PC-3 (cell line): ENCODE data around the gene EFCAB9. TPM values are rescaled to one million over a fixed set of nuclear protein-coding genes. Genes with fewer than 3 reads are reported as not detected.

ENCODE experiments used
- ATAC-seq: fragments of 200-7000 bp; cut with Tn5 transposase; 2 replicates; pipeline ENCODE4 v1.9.1; 2020; ENCODE audit warnings: mild to moderate bottlenecking, moderate library complexity
- BruUV-seq: library from RNA; stranded (reverse); fragments of 400-500 nt; replicated peaks from 2 replicates; lab custom pipeline; 2021; lab: Mats Ljungman, UMichigan
- CTCF ChIA-PET: fragments of 300-600 bp; sonication (Branson Sonifier 250); formaldehyde crosslinking; loops from one replicate; lab custom pipeline; 2022; ENCODE audit warnings: antibody characterized with exemption; lab: Charles Lee
- POLR2A ChIA-PET: fragments of 300-600 bp; sonication (Branson Sonifier 250); formaldehyde crosslinking; loops from one replicate; lab custom pipeline; 2022; ENCODE audit warnings: antibody characterized with exemption; ENCODE audit not compliant: unreplicated experiment; lab: Charles Lee
- DNase-seq: peaks from one replicate; pipeline ENCODE4 v3.0.0-alpha.2; 2015
- H2AFZ ChIP-seq: fragments of 300-600 bp; sonication (generic); 2 replicates; pipeline ENCODE4 v1.6.0; 2016; ENCODE audit warnings: antibody characterized with exemption, low read length
- H3F3A ChIP-seq: fragments of 300-600 bp; sonication (generic); one replicate; pipeline ENCODE4 v1.6.0; 2017; ENCODE audit warnings: antibody characterized with exemption, low read length, control low read depth, mild to moderate bottlenecking; ENCODE audit not compliant: unreplicated experiment
- H3K27ac ChIP-seq: fragments of 300-600 bp; sonication (generic); 2 replicates; pipeline ENCODE4 v1.5.1; 2016; ENCODE audit warnings: mild to moderate bottlenecking, low read length
- H3K27me3 ChIP-seq: fragments of 300-600 bp; sonication (generic); 2 replicates; pipeline ENCODE4 v1.6.1; 2016; ENCODE audit warnings: low read length, mixed read lengths
- H3K36me3 ChIP-seq: fragments of 300-600 bp; sonication (generic); 2 replicates; pipeline ENCODE4 v1.6.1; 2016; ENCODE audit warnings: low read depth, mixed run types, low read length, mixed read lengths
- H3K4me1 ChIP-seq: fragments of 300-600 bp; sonication (generic); 2 replicates; pipeline ENCODE4 v1.5.1; 2016; ENCODE audit warnings: low read length; ENCODE audit not compliant: insufficient read depth
- H3K4me2 ChIP-seq: fragments of 300-600 bp; sonication (generic); 2 replicates; pipeline ENCODE4 v1.6.0; 2016; ENCODE audit warnings: low read length
- H3K4me3 ChIP-seq: fragments of 300-600 bp; sonication (generic); 2 replicates; pipeline ENCODE4 v1.5.1; 2016; ENCODE audit warnings: mild to moderate bottlenecking, low read length, mixed read lengths
- H3K79me2 ChIP-seq: fragments of 300-600 bp; sonication (generic); 2 replicates; pipeline ENCODE4 v1.6.1; 2017; ENCODE audit warnings: low read length, mixed read lengths
- H3K9ac ChIP-seq: fragments of 300-600 bp; sonication (generic); 2 replicates; pipeline ENCODE4 v1.6.0; 2016; ENCODE audit warnings: mild to moderate bottlenecking, low read length
- H3K9me2 ChIP-seq: fragments of 300-600 bp; sonication (generic); replicated peaks from 2 replicates; pipeline ENCODE4 v1.6.1; 2016; ENCODE audit warnings: mixed run types, low read length, mixed read lengths
- H3K9me3 ChIP-seq: fragments of 300-600 bp; sonication (generic); 2 replicates; pipeline ENCODE4 v1.6.1; 2016; ENCODE audit warnings: low read length, mixed read lengths
- H4K20me1 ChIP-seq: fragments of 300-600 bp; sonication (generic); 2 replicates; pipeline ENCODE4 v1.6.1; 2016; ENCODE audit warnings: low read length, mixed read lengths
- EZH2 ChIP-seq: fragments of 300-600 bp; sonication (generic); IDR thresholded peaks from one replicate; pipeline ENCODE4 v1.6.1; 2017; ENCODE audit warnings: antibody characterized with exemption, mild to moderate bottlenecking, low read length; ENCODE audit not compliant: unreplicated experiment
- EZH2phosphoT487 ChIP-seq: fragments of 300-600 bp; sonication (generic); IDR thresholded peaks from 2 replicates; pipeline ENCODE4 v1.6.1; 2018; ENCODE audit warnings: mild to moderate bottlenecking, antibody characterized with exemption, low read length, borderline replicate concordance
- intact Hi-C: fragments of 100-400 bp; cut with micrococcal nuclease; formaldehyde crosslinking; loops from 2 replicates; pipeline ENCODE4 v1.9.0; 2023
- total RNA-seq: library from RNA; depleted of rRNA; stranded (reverse); fragments of >200 nt; gene quantifications from 2 replicates; pipeline ENCODE4 v1.2.3, GENCODE V29; 2014
- TF ChIP-seq, protein P1 (sequence below): fragments of 300-600 bp; sonication (generic); conservative IDR thresholded peaks from 2 replicates; pipeline ENCODE4 v1.5.1; 2017; ENCODE audit warnings: antibody characterized with exemption, low read depth, mild to moderate bottlenecking, low read length

EFCAB9 gene
- total RNA-seq, 1 experiment from 2014 or later, result not detected

- no TSS peak for BruUV-seq
- no peaks in the 10 kb centered on the region for H4K20me1 ChIP-seq
- peaks cover 50% of the 10 kb centered on the region for H3K79me2 ChIP-seq
- TF ChIP-seq, protein P1, sequence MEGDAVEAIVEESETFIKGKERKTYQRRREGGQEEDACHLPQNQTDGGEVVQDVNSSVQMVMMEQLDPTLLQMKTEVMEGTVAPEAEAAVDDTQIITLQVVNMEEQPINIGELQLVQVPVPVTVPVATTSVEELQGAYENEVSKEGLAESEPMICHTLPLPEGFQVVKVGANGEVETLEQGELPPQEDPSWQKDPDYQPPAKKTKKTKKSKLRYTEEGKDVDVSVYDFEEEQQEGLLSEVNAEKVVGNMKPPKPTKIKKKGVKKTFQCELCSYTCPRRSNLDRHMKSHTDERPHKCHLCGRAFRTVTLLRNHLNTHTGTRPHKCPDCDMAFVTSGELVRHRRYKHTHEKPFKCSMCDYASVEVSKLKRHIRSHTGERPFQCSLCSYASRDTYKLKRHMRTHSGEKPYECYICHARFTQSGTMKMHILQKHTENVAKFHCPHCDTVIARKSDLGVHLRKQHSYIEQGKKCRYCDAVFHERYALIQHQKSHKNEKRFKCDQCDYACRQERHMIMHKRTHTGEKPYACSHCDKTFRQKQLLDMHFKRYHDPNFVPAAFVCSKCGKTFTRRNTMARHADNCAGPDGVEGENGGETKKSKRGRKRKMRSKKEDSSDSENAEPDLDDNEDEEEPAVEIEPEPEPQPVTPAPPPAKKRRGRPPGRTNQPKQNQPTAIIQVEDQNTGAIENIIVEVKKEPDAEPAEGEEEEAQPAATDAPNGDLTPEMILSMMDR, result no peak
- TF ChIP-seq EZH2phosphoT487 (no peak), EZH2 (no peak)
- H3K4me1 ChIP-seq, result no peaks in the 10 kb centered on the region
- DNase-seq, result no peak
- POLR2A ChIA-PET, result no interaction called here
- H3K9ac ChIP-seq, result no peak overlapping the region
- no peaks in the 10 kb centered on the region for H3K9me3 ChIP-seq
- H3K27ac ChIP-seq, result no peak overlapping the region
- intact Hi-C loops, result no loop called here
- no peak overlapping the region for H2AFZ ChIP-seq
- H3K36me3 ChIP-seq, result no peaks in the 10 kb centered on the region; the same call in 1 of the 2 replicates
- H3K4me2 ChIP-seq, result no peak overlapping the region
- no peaks in the 10 kb centered on the region for H3K9me2 ChIP-seq
- H3F3A ChIP-seq, result no peaks in the 10 kb centered on the region
- no peaks in the 10 kb centered on the region for H3K27me3 ChIP-seq
- no peak overlapping the region for H3K4me3 ChIP-seq
- no peak for ATAC-seq
- CTCF ChIA-PET, result no interaction called here
Observed at GRCh38 chr5:172245046-172245445, 51.1 kb downstream of the EFCAB9 start.

DNA sequence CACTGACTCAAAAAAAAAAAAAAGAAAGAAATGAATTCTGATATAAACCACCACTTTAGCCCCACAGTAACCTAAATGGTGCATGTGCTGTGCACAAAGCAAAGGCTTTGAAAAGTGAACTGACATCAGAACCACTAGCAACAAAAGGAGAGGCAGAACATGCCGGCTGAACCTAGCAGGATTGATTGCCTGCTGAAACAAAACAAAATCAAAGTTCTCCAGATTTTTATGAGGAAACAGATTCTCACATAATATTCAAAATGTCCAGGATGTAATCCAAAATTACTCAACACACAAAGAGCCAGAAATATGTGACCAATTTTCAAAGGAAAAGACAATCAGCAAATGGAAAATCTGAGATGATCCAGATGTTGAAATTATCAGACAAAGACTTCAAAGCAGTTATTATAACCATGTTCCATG, 51.7 kb downstream of the EFCAB9 start:
- TF ChIP-seq, protein P1, result no peak
- TF ChIP-seq EZH2, result no peak
- TF ChIP-seq EZH2phosphoT487, result no peak
- intact Hi-C loops, result no loop called here
- H3K36me3 ChIP-seq, result no peaks in the 10 kb centered on the region; the same call in 1 of the 2 replicates
- ChIA-PET POLR2A (no interaction called here), CTCF (no interaction called here)
- no peaks in the 10 kb centered on the region for H3K9me3 ChIP-seq
- H3K27ac ChIP-seq, result no peak overlapping the region
- H3K4me1 ChIP-seq, result no peaks in the 10 kb centered on the region
- no peaks in the 10 kb centered on the region for H3K27me3 ChIP-seq
- ATAC-seq, result no peak
- no peak overlapping the region for H3K4me3 ChIP-seq
- H4K20me1 ChIP-seq, result no peaks in the 10 kb centered on the region
- no TSS peak for BruUV-seq
- DNase-seq, result no peak
- H2AFZ ChIP-seq, result no peak overlapping the region
- no peak overlapping the region for H3K9ac ChIP-seq
- no peaks in the 10 kb centered on the region for H3K9me2 ChIP-seq
- H3K4me2 ChIP-seq, result no peak overlapping the region
- H3F3A ChIP-seq, result no peaks in the 10 kb centered on the region
- H3K79me2 ChIP-seq, result peaks cover 49% of the 10 kb centered on the region

GRCh38 chr5:172248637-172249036, 54.7 kb downstream of the EFCAB9 start:
- H3K36me3 ChIP-seq, result 0 out of 2 replicates have a peak, but pooled peaks cover 3% of the 10 kb centered on the region
- no TSS peak for BruUV-seq

More at GRCh38 chr5:172248637-172249036, 54.7 kb downstream of the EFCAB9 start:
- Histone ChIP-seq H3K9me2 (no peaks in the 10 kb centered on the region), H3K4me3 (no peak overlapping the region), H3K79me2 (peaks cover 53% of the 10 kb centered on the region), H2AFZ (no peak overlapping the region), H3K9me3 (no peaks in the 10 kb centered on the region), H3K27me3 (no peaks in the 10 kb centered on the region), H3K4me1 (no peaks in the 10 kb centered on the region), H3K27ac (no peak overlapping the region), H3K4me2 (no peak overlapping the region), H4K20me1 (no peaks in the 10 kb centered on the region), H3K9ac (no peak overlapping the region), H3F3A (no peaks in the 10 kb centered on the region)
- ATAC-seq (no peak), DNase-seq (no peak)
- ChIA-PET CTCF (no interaction called here), POLR2A (no interaction called here)
- TF ChIP-seq EZH2 (no peak), EZH2phosphoT487 (no peak)
- TF ChIP-seq, protein P1, result no peak
- intact Hi-C loops, result no loop called here
